NOMO-1 treated with DMSO at 0.1 percent for 48 hours (cell line): Measurements from ENCODE around the gene KRTAP10-9.
"Not testable (repeated sequence)": the region's sequence is repeated elsewhere in the genome, so short reads cannot be mapped to it uniquely, and the experiment has no call there.

Source experiments
- DNase-seq: peaks from one replicate; lab custom pipeline; 2025; ENCODE audit not compliant: unreplicated experiment; lab: John Stamatoyannopoulos, UW

Gene KRTAP10-9

DNA sequence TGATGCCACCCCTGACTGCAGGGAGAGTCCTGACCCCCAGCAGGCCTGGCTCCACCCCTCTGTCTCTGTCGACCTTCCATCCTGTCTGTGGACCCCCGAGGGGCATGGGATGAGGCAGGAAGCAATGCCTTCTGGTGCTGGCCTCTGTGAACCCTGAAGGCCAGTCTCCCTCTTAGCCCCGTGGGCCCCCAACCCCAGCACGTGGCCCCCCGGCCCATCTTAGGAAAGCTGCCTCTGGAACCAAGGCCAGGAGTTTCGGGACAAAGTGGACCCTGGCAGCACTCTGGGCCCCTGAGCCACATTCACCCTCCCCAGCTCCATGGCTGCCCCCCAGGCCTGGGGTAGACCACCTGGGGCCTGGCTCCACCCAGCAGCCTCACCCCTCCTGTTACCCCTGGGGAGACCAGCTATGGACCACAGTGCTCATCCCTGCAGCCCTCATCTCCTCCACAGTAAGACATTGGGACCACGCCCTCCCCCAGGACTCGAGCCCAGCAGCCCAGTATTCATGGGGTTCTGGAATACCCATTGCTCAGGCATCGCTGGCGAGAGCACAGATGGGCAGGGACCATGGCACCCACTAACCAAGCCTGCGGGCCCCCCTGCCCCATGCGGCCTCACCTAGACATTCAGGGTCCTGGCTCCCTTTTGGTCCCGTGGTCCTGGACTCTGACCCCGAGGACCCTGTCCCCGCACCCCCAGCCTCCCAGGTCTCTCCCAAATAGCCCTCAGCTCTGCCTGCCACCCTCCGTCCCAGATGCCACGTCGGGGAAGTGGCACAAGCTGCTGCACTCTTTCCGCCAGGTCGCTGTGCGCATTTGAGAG lies 11.8 kb downstream of the KRTAP10-9 start:
- DNase-seq, result not testable (repeated sequence)

DNA sequence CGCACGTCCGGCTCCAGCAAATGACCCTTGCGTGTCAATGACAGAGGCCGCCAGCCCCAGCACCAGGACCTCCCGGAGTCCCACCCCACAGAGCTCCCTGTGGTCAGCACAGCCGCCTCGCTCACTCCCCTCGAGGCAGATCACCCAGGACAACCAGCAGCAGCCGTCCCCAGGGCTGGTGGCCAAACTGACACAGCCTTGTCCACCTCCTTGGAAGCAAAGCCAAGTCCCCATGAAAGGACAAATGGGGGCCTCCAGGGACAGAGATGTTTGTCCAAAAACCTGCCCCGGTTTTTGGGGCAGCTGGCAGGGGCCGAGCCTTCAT lies 12.4 kb downstream of the KRTAP10-9 start:
- no peak for DNase-seq

DNA sequence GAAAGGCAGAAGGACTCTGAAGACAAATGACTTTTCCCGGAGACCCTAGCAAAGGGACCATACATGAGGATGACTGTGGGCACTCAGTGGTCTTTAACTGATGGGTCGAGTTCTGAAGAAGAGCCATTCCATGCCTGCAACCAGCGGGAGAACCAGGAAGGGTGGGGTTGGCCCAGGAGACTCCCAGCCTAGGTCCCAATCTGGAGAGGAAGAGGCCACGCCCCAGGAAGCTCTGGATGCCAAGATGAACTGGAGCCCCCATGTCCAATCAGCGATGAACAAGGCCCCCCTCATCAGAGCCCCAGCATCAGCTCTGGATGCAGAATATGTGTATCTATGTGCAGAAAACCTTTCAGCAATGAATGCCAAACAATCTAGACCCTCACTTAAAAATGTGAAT lies 13.9 kb downstream of the KRTAP10-9 start:
- no peak for DNase-seq

DNA sequence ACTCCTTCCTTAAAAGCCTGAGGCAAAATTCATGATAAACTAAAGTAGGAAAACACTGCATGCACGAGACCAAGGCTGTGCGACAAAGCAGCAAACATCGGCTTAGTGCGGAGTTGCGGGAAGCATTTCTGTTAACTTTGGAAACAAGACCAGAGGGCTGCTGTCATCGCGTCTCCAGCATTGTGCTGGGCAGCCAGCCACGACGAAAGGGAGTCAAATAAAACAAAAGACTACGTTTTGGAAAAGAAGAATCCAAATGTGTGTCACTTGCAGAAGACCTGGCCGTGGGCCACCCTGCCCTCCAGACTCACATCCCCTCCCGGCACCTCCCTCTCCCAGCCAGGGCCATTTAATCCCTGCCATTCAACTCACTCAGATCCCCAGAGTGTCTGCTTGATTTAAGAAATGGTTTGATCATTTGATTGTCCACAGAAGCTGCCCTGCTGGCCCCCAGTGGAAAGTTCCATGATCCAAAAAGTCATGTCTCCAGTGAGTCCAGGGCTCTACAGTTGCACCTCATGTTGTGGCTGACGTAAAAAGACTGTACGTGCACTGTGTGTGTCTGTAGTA lies 16.9 kb downstream of the KRTAP10-9 start:
- no peak for DNase-seq

DNA sequence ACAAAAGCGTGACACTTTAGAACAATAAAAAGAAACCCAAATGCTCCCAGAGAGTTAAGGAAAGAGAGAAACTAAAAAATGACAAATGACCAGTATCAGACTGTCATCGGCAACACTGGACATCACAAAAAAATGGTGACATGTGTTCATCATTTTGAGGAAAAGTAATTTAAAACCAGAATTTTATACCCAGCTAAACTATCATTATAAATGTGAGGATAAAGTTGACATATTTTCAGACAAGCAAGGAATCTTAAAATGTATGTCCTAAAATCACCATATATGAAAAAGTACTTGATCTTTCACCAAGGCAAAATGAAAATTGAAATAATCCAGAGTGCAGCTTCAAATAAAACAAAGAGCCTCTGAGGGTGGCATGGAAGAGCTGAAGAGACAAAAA lies 18.0 kb downstream of the KRTAP10-9 start:
- no peak for DNase-seq

DNA sequence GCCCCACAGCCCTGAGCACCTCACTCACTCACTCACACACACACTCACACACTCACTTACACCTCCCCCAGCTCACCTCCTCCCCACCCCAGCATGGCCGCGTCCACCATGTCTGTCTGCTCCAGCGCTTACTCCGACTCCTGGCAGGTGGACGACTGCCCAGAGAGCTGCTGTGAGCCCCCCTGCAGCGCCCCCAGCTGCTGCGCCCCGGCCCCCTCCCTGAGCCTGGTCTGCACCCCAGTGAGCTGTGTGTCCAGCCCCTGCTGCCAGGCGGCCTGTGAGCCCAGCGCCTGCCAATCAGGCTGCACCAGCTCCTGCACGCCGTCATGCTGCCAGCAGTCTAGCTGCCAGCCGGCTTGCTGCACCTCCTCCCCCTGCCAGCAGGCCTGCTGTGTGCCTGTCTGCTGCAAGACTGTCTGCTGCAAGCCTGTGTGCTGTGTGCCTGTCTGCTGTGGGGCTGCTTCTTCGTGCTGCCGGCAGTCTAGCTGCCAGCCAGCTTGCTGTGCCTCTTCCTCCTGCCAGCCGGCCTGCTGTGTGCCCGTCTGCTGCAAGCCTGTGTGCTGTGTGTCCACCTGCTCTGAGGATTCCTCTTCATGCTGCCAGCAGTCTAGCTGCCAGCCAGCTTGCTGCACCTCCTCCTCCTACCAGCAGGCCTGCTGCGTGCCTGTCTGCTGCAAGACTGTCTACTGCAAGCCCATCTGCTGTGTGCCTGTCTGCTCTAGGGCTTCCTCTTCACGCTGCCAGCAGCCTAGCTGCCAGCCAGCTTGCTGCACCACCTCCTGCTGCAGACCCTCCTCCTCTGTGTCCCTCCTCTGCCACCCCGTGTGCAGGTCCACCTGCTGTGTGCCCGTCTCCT lies 19.7 kb downstream of the KRTAP10-9 start, which contains the start of gene KRTAP10-11:
Gene KRTAP10-11 (plus strand): TSS at position 49 of the 856 bp plus-strand sequence. CDS start 45 bp downstream, at position 94.
- DNase-seq, result not testable (repeated sequence)

DNA sequence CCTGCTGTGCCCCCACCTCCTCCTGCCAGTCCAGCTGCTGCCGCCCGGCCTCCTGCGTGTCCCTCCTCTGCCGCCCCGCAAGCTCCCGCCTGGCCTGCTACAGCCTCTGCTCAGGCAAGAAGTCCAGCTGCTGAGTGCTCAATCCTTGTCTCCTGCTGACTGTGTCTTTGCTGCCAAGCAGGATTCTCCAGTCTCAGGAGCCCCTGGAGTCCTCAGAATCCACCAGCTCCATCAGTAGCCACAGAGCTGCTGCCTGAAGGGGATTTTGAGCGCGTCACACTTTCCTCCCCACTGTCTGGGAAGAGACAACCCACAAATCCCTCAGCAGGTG lies 20.3 kb downstream of the KRTAP10-9 start:
- no peak for DNase-seq

DNA sequence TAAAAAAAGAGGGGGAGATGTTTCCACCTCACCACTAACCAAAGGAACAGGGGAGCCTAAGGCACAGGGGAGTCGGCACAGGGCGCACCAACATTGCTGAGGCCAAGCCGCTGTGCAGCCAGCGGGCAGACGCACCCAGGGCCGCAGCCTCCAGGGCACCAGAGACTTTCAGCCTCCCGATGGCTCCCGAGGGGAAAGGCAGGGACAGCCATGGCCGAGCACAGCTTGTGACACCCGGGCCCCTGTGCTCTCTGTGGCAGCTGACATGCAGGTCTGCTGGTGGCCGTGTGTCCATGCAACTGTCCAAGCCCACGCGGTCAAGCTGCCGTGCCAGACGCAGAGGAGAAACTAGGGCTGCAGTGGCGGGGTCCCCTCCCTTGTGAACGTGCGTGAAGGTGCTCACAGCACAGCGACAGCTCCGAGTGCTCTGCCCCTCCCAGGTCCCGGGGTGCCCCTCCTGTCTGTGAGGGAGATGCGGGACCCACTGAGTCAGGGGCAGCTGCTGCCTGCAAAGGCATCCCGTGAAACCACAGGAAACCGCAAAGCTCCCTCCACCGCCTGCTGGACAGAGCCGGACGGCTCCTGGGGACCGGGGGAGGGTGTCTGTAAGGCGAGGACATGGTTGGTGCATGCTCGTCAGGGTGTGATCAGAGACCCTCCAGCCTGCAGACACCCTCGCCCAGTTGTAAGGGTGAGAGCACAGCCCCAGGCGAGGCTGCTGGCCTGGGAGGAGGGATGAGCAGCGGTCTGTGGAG lies 21.8 kb downstream of the KRTAP10-9 start:
- no peak for DNase-seq

DNA sequence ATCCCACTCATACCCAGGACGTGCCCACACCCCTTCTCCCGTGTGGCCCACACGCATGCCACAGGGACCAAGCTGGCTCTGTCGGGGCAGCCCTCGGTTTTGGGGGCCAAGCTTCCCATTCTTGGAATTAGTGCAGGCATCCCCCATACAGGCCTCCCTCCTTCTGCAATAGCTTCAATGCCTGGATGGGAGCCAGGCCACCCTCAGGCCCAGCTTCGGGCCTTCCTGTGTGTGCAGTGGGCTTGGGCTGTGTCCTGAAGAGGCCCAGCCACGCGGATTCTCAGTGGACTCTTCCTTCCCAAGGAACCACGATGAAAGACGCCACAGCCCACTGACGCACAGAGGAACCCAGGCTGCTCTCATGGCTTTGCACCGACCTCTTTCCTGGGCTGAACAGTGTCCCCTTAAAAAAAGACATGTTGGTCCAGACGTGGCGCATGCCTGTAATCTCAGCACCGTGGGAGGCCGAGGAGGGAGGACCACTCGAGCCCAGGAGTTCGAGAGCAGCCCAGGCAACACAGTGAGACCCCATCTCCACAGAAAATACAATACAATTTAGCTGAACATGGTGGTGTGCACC lies 22.7 kb downstream of the KRTAP10-9 start:
- DNase-seq, result no peak

DNA sequence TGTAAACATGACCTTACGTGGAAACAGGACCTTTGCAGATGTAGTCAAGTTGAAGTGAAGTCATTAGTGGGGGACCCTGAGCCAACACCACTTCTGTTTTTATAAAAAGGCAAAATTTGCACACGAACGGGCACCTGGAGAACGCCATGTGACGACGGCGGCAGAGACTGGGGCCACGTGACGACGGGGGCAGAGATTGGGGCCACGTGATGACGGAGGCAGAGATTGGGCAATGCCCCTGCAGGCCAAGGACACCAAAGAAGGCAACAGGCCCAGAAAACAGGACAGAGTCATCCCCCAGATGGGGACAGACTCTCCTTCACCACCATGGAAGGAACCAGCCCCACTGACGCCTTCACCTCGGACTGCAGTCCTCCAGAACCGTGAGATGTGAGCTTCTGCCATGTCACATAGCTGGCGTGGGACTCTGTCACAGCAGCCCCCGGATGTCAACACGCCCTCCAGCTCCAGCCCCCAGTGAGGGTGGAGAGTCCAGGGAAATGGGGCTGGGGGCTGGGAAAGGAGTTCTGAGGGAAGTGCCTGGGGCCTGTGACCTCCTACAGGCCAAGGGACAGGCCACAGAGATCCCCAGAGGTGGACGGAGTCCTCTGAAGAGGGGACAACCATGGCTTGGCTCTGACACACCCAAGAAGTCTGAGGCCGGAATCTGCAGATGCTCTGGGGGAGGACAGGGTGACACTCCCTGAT lies 23.5 kb downstream of the KRTAP10-9 start:
- DNase-seq, result no peak

DNA sequence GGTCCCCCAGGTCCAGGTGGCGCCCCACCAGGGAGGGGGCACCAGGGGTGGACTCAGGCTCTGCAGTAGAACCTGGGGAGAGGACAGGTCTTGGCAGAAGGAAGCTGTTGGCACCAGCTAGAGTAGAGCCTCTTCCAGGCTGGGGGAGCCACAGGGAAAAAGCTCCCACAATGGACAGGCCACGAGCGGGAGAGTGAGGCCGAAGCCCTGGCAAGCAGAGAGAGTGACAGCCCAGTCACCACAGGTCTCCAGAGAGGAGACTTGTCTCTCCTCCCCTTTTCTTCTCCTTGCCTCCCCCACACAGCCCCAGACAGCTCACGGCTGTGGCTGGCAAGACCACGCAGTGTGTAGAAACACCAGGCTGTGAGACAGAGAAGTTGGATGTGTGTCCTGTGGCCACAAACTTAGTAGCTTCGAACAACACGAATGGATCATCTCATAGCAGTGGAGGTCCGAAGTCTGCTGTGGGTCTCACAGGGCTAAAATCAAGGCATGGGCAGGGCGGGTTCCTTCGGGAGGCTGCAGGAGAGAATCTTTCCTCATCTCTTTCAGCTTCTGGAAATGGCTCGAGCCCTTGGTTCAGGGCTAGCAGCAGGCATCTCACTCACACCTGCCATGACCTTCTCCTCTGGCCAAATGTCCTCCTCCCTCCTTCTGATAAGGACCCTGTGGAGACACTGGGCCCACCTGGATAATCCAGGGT lies 24.2 kb downstream of the KRTAP10-9 start:
- DNase-seq, result no peak

DNA sequence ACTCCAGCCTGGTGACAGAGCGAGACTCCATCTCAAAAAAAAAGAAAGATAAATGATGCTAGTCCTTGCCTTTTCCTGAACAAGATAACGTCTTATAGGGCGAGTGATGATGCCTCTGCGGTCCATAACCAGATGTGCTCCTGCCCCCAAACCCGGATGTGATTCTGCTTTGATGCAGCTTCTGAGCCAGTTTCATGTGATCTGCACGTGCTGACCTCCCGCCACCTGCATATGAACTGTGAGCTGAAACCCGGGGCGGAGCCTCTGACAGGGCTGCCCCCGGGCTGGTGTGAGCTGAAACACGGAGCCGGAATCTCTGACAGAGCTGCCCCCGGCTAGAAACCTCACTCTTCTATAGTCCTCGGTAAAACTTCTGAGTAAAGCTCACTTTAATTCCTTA lies 26.2 kb downstream of the KRTAP10-9 start:
- no peak for DNase-seq

DNA sequence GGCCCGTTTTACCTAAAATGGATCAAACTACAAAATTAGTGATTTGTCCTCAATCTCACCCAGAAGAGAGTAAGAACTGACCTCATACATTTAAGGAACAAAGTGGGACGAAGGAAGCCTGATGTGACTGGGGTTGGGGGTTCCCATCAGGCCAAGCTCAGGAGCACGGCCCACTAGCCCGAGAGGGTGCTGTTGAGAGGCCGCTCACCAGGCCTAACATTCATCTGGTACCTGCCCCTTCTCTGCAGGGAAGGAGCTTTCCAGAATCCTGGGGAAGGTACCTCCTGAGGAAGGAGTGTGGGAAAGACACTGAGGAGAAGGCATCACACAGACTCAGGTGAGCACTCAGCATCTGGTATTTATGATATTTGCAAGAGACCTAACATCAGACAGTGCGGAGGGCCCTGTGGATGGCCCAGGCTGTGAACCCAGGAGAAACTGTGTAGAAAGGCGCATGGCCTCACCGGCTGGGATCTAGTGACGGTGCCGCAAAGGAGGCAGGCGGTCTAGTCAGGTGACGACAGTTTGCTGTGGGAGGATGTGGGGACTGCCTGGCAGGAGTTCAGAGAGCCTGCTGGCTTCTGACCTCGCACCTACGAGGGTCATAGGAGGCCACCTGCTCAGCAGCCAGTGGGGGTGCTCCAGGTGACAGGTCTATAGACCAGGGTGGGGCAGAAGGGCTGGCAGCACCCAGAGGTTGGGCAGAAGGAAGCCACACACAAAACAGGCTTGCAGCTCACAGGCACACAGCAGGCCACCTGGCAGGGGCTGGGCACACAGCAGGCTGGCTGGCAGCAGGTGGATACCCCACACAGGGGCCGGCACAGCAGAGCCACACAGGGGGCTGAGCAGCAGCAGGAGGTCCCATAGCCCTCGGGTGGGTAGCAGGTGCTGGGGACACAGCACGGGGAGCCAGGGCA lies 27.0 kb downstream of the KRTAP10-9 start:
- no peak for DNase-seq

DNA sequence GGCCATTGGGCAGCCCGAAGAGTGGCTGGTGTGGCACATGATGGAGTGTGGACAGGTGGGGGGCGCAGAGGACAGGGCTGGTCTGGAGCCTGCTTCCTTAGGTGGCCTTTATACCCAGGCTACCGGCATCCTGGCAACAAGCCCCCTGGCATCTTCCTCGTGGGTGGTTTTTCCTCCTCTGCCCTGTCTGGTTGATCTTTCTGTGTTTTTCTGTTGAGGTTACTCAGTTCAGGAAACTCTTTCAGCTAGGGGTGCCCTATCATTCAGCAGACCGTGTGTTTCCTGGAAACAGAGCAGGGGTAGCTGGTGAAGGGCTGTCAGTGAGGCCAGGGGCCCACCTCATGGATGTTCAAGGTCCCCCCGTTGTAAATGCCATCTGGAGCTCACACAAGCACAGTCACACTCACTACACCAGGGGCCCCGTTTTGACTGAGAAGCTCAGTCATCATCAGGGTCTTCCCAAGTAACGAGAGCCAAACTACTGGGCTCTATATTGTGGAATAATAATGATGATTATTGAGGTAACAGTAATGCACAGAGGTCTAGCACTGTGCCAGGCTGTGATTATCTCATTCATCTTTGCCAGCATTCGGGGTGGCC lies 27.8 kb downstream of the KRTAP10-9 start, which contains the start of gene KRTAP12-4:
Gene KRTAP12-4 (minus strand): TSS at position 84 of the 600 bp plus-strand sequence. CDS start 45 bp downstream, at position 39.
- DNase-seq, result no peak

DNA sequence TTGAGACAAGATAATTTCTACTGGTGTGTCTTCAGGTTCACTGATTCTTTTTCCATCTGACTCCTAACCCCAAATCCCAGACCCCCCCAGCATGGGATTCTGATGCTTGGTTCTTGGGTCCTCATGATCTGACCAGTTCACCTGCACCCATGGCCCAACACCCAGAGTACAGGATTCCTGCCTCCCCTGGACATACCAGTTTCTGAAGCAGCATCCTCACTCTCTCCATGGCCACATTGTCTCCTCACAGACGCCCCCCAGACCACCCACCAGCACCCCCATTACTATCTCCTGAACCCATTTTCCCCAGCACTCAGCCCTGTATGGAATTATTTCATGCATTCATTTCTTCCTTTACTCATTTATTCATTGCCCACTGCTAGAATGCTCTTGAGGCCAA lies 30.0 kb downstream of the KRTAP10-9 start:
- DNase-seq, result no peak

DNA sequence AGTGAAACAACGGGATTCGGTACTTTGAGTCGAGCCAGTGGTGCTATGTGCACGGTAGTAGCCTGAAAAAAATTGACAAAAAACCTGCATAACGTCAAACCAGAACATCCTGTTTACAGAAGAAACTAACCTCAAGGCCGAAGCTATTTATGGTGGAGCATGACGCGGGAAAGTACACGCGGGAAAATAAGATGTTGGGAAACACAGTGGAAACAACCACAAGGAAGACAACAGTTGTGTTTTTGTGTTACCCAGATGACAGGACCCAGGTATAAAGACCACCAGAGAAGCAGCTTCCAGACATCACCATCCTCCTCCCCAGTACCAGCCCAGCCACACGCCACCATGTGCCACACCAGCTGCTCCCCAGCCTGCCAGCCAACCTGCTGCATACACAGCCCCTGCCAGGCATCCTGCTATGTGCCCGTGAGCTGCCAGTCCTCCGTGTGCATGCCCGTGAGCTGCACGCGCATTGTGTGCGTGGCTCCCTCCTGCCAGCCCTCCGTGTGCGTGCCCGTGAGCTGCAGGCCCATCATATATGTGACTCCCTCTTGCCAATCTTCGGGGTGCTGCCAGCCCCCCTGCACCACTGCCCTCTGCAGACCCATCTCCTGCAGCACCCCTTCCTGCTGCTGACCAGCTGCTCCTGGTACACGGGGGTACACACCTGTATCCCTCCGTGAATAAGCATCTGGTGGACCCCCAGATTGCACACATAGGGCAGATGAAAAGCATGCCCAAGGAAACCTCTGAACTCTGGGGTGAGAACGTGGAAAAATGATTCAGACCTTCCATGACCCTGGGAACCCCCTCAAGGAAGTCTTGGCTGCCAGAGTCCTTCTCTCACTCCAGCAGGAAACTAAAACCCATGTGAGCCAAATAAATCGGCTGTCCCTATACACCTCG lies 31.0 kb downstream of the KRTAP10-9 start, which contains the start of gene KRTAP12-3:
Gene KRTAP12-3 (plus strand): TSS at position 298 of the 906 bp plus-strand sequence. CDS start 48 bp downstream, at position 346.
- DNase-seq, result no peak

DNA sequence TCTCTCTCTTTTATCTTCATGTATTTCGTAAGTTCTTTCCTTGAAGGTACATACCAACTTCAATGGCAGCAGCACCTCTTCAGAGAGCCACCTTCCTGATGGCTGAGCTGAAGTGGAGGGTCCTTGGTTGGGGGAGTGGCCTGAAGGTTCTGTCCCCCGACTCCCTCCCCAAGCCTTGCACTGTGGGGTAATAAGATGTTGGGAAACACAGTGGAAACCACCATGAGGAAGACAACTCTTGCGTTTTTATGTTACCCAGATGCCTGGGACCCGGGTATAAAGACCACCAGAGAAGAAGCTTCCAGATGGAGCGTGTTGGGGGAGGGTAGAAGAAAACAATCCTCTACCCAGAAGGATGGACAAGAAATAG lies 31.6 kb downstream of the KRTAP10-9 start:
- DNase-seq, result no peak
